NCI-H748 (cell line): ENCODE data around the gene LDLRAD4.
"Not testable (repeated sequence)": the region's sequence is repeated elsewhere in the genome, so short reads cannot be mapped to it uniquely, and the experiment has no call there.

ENCODE experiments used
- DNase-seq: peaks from one replicate; lab custom pipeline; 2025; ENCODE audit not compliant: unreplicated experiment; lab: John Stamatoyannopoulos, UW

The LDLRAD4 gene

GRCh38 chr18:13605901-13606300 lies 387.3 kb downstream of the LDLRAD4 start:
- DNase-seq = no peak

GRCh38 chr18:13606604-13607254 lies 388.2 kb downstream of the LDLRAD4 start:
- DNase-seq = no peak

GRCh38 chr18:13608024-13608562 lies 389.5 kb downstream of the LDLRAD4 start:
- DNase-seq = not testable (repeated sequence)

GRCh38 chr18:13608791-13609532 lies 390.4 kb downstream of the LDLRAD4 start:
- no peak for DNase-seq

- no peak for DNase-seq
These were observed 392.1 kb downstream of the LDLRAD4 start for GRCh38 chr18:13610555-13611141.

- peak; percentile 64 for DNase-seq
These were observed 392.6 kb downstream of the LDLRAD4 start for GRCh38 chr18:13611142-13611600.

- peak; percentile 36 for DNase-seq
These were observed 393.1 kb downstream of the LDLRAD4 start for GRCh38 chr18:13611601-13612195.

- no peak for DNase-seq
These were observed 393.8 kb downstream of the LDLRAD4 start for GRCh38 chr18:13612196-13612997.

GRCh38 chr18:13613099-13613498 lies 394.5 kb downstream of the LDLRAD4 start:
- no peak for DNase-seq

GRCh38 chr18:13613591-13614501 lies 395.3 kb downstream of the LDLRAD4 start:
- peak; percentile 67 for DNase-seq

- DNase-seq = no peak
These were observed 396.2 kb downstream of the LDLRAD4 start for GRCh38 chr18:13614641-13615288.

GRCh38 chr18:13615432-13615861 lies 396.9 kb downstream of the LDLRAD4 start:
- DNase-seq = no peak

- DNase-seq = no peak
These were observed 397.5 kb downstream of the LDLRAD4 start for GRCh38 chr18:13616041-13616440.

GRCh38 chr18:13616525-13617035 lies 398.0 kb downstream of the LDLRAD4 start:
- DNase-seq = no peak

GRCh38 chr18:13617826-13618515 lies 399.4 kb downstream of the LDLRAD4 start:
- no peak for DNase-seq

- DNase-seq = no peak
These were observed 400.3 kb downstream of the LDLRAD4 start for GRCh38 chr18:13618760-13619438.

- no peak for DNase-seq
These were observed 401.1 kb downstream of the LDLRAD4 start for GRCh38 chr18:13619505-13620205.
